Omental fat pad (tissue), 4 donors: ENCODE data around the gene VWF. TPM values are rescaled to one million over a fixed set of nuclear protein-coding genes. Genes with fewer than 3 reads are reported as not detected.

Experiments
- ATAC-seq: fragments of 150-250 bp; one replicate; pipeline ENCODE4 v1.9.1; 2016; ENCODE audit warnings: mild to moderate bottlenecking, moderate library complexity; ENCODE audit not compliant: low FRiP score
- DNase-seq: peaks from one replicate; pipeline ENCODE4 v3.0.0-alpha.2; 2019; ENCODE audit warnings: low spot score
- CTCF ChIP-seq, 3 donors: fragments of 450-650 bp; IDR thresholded peaks; one replicate each; pipeline ENCODE4 v1.5.1; 2016 to 2017; ENCODE audit warnings: antibody characterized with exemption in 3 of 3, mild to moderate bottlenecking in 3 of 3, moderate library complexity in 2 of 3
- total RNA-seq, 4 donors: library from RNA; depleted of rRNA; stranded (reverse); fragments of >200 nt; gene quantifications; one replicate each; pipeline ENCODE4 v1.1.0, GENCODE V29; 2016

The VWF gene
- total RNA-seq, 4 donors from 2014 or later, result 78.4 to 1,203 (median 422) TPM

- no peak for ATAC-seq
- no peak for TF ChIP-seq CTCF (IDR thresholded peaks at IDR 0.05)
- no peak for DNase-seq
Measured at GRCh38 chr12:5912437-5913334, 211.8 kb downstream of the VWF start.

- ATAC-seq, result no peak
Measured at GRCh38 chr12:5912011-5912410, 212.5 kb downstream of the VWF start.

GRCh38 chr12:5910790-5911548 lies 213.5 kb downstream of the VWF start:
- no peak for DNase-seq
- no peak for TF ChIP-seq CTCF (IDR thresholded peaks at IDR 0.05)

More at GRCh38 chr12:5912011-5912410, 212.5 kb downstream of the VWF start:
- no peak for DNase-seq
- TF ChIP-seq CTCF (IDR thresholded peaks at IDR 0.05), result no peak

GRCh38 chr12:5909560-5909959 lies 214.9 kb downstream of the VWF start:
- DNase-seq, result no peak
- TF ChIP-seq CTCF (IDR thresholded peaks at IDR 0.05), result no peak
- no peak for ATAC-seq

More at GRCh38 chr12:5910790-5911548, 213.5 kb downstream of the VWF start:
- no peak for ATAC-seq

- ATAC-seq (no peak), DNase-seq (no peak)
- no peak for TF ChIP-seq CTCF (IDR thresholded peaks at IDR 0.05)
Measured at GRCh38 chr12:5908251-5908650, 216.2 kb downstream of the VWF start.

GRCh38 chr12:5907807-5908206 lies 216.7 kb downstream of the VWF start:
- ATAC-seq (no peak), DNase-seq (no peak)
- no peak for TF ChIP-seq CTCF (IDR thresholded peaks at IDR 0.05)
